Omental fat pad (tissue), 4 donors: ENCODE data around the gene PAX2. TPM values are rescaled to one million over a fixed set of nuclear protein-coding genes. Genes with fewer than 3 reads are reported as not detected.
"Not testable (repeated sequence)": the region's sequence is repeated elsewhere in the genome, so short reads cannot be mapped to it uniquely, and the experiment has no call there.

Experiments used
- ATAC-seq: fragments of 150-250 bp; one replicate; pipeline ENCODE4 v1.9.1; 2016; ENCODE audit warnings: mild to moderate bottlenecking, moderate library complexity; ENCODE audit not compliant: low FRiP score
- DNase-seq: peaks from one replicate; pipeline ENCODE4 v3.0.0-alpha.2; 2019; ENCODE audit warnings: low spot score
- total RNA-seq, 4 donors: library from RNA; depleted of rRNA; stranded (reverse); fragments of >200 nt; gene quantifications; one replicate each; pipeline ENCODE4 v1.1.0, GENCODE V29; 2016
- TF ChIP-seq, protein P1 (sequence below), 3 donors: fragments of 450-650 bp; IDR thresholded peaks; one replicate each; pipeline ENCODE4 v1.5.1; 2016 to 2017; ENCODE audit warnings: antibody characterized with exemption in 3 of 3, mild to moderate bottlenecking in 3 of 3, moderate library complexity in 2 of 3

PAX2 gene
- total RNA-seq: not detected

DNA sequence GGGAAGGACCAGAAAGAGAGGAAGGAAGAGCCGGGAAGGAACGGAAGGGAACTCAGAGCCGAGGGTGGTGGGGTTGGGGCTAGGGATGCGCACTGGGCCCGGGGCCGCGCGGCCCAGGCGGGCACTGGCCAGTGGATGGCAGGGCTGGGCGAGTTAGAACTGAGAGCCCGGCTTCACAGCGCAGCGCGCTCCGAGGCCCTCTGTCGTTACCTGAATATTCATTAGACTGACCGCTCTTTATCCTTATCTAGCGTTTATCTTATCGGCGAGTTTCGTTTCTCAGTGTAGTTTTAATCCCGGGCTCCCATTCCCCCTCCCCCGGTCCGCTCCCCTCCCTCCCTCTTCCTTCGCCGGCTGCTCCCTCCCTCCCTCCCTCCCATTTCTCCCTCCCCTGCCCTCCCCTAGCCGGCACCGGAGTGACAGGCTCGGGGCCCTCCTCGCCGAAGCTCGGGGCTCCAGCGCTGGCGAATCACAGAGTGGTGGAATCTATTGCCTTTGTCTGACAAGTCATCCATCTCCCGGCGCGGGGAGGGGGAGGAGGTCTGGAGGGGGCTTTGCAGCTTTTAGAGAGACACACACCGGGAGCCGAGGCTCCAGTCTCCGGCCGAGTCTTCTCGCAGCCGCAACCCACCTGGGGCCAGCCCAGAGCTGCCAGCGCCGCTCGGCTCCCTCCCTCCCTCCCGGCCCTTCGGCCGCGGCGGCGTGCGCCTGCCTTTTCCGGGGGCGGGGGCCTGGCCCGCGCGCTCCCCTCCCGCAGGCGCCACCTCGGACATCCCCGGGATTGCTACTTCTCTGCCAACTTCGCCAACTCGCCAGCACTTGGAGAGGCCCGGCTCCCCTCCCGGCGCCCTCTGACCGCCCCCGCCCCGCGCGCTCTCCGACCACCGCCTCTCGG lies at the start of gene PAX2:
PAX2 (plus strand) TSS at position 596 of the 895 bp plus-strand sequence. CDS start 679 bp downstream, outside the sequence.
- no peak for ATAC-seq
- no peak for DNase-seq
- TF ChIP-seq, protein P1, sequence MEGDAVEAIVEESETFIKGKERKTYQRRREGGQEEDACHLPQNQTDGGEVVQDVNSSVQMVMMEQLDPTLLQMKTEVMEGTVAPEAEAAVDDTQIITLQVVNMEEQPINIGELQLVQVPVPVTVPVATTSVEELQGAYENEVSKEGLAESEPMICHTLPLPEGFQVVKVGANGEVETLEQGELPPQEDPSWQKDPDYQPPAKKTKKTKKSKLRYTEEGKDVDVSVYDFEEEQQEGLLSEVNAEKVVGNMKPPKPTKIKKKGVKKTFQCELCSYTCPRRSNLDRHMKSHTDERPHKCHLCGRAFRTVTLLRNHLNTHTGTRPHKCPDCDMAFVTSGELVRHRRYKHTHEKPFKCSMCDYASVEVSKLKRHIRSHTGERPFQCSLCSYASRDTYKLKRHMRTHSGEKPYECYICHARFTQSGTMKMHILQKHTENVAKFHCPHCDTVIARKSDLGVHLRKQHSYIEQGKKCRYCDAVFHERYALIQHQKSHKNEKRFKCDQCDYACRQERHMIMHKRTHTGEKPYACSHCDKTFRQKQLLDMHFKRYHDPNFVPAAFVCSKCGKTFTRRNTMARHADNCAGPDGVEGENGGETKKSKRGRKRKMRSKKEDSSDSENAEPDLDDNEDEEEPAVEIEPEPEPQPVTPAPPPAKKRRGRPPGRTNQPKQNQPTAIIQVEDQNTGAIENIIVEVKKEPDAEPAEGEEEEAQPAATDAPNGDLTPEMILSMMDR (IDR thresholded peaks at IDR 0.05): no peak

DNA sequence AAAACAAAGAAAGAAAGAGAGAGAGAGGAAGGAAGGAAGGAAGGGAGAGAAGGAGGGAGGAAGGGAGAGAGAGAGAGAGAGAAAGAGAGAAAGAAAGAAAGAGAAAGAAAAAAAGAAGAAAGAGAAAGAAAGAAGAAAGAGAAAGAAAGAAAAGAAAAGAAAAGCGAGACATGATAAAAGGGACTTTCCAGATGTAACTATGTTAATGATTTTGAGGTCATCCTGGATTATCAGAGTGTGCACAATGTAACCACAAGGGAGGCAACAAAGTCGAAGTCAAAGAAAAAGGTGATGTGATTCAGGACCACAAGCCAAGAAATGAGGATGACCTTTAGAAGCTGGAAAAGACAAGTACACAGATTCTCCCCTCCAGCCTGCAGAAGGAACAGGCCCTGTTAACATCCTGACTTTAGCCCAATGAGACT lies 48.9 kb upstream of the PAX2 start:
- ATAC-seq: no peak
- TF ChIP-seq, protein P1 (IDR thresholded peaks at IDR 0.05): no peak
- DNase-seq: no peak

DNA sequence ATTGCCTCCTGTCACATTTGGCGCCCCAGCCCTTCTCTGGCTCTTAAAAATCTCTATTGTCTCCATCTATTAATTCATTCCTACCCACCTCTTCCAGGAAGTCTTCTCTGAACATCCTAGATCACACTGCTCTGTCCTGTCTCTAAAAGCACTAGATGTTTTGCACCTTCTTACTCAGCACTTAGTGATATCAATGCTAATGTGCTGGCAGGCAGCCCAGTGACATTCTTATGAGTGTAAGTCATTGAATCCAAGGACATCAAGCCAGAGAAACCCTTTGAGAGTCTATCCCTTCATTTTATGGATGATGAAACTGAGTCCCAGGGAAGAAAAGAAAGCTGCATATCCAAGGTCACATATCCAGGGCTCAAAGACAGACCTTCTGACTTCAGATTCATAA lies 48.3 kb upstream of the PAX2 start:
- DNase-seq (no peak), ATAC-seq (no peak)
- TF ChIP-seq, protein P1 (IDR thresholded peaks at IDR 0.05): no peak

DNA sequence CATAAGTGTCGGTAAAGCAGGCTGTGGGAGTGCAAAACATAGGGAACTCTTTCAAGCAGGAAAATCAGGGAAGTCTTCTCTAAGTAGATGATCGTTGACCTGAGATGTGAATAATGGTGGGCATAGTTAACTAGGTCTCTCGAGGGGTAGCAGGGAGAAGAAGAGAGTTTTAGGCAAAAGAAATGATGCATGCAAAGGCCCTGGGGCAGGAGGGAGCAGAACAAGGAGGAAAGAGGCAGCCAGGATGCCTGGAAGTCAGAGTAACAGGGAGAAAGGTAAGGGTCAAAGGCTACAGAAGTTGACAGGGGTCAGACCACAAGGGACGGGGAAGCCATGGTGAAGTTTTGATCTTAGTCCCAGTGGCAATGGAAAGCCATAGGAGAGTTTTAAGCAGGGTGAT lies 47.8 kb upstream of the PAX2 start:
- ATAC-seq: no peak
- TF ChIP-seq, protein P1 (IDR thresholded peaks at IDR 0.05): no peak

DNA sequence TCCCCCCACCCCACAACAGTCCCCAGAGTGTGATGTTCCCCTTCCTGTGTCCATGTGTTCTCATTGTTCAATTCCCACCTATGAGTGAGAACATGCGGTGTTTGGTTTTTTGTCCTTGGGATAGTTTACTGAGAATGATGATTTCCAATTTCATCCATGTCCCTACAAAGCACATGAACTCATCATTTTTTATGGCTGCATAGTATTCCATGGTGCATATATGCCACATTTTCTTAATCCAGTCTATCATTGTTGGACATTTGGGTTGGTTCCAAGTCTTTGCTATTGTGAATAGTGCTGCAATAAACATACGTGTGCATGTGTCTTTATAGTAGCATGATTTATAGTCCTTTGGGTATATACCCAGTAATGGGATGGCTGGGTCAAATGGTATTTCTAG lies 43.7 kb upstream of the PAX2 start:
- DNase-seq, ATAC-seq: not testable (repeated sequence)

More for the DNA sequence above, 47.8 kb upstream of the PAX2 start:
- no peak for DNase-seq

DNA sequence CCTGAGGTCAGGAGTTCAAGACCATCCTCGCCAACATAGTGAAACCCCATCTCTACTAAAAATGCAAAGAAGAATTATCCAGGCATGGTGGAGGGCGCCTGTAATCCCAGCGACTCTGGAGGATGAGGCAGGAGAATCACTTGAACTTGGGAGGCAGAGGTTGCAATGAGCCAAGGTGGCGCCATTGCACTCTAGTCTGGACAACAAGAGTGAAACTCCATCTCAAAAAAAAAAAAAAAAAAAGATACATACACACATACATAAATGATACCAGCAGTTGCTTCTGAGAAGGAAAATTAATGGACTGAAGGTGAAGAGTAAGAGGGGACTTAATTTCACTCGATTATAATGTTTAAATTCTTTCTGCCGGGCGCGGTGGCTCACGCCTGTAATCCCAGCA lies 40.2 kb upstream of the PAX2 start:
- TF ChIP-seq, protein P1 (IDR thresholded peaks at IDR 0.05): no peak
- ATAC-seq (no peak), DNase-seq (no peak)

DNA sequence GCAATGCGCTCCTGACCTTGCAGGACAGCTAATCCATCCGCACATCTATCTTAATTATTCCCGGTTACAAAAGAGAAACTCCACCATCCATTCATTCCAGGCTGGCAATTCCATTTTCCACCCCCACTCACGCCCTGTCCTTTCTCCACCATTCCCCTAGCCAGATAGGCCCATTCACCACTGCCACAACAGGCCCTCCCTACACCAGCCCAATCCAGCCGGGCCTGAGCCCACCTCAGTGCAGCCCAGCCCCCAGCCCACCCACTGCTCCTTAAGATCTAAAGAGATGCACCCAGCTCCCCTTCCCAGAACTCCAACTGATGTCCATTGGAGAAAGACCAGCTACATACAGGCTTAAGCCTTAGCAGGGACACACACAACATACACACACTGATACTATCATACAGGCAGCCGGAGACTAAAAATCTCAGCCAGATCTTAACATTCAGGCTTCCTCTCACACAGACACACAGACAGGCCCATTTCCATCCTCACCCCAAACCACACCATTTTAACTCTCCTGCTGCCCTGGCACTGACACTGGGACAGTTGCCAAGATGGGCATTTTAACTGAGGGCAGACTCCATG lies 38.0 kb upstream of the PAX2 start:
- ATAC-seq: no peak
- TF ChIP-seq, protein P1 (IDR thresholded peaks at IDR 0.05): no peak
- DNase-seq: no peak
